ENCODE measurements around the gene CCDC59. TPM values are rescaled to one million over a fixed set of nuclear protein-coding genes. Genes with fewer than 3 reads are reported as not detected.

The CCDC59 gene
- polyA plus RNA-seq, 1 of the 3 experiments (the other 2 are of a cell fraction), result 28.0 TPM

DNA sequence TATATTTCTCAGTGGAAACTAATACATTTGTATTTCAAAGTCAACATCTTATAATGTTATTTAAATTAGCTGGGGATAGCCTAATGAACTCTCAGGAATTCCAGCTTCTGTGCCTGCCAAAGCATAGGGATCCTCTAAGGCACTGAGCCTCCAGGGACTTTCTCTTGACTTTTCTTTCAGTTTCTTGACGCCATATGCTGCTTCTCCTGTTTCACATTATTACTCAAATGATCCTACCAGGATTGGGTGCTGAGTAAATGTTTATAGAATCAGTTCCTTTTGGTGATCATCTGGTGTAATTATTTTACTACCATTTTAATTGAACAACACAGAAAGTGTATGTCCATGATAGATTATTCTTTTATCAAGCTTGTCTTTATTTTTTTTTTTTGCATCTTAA, 8.0 kb upstream of the CCDC59 start:
- Histone ChIP-seq H3K27me3 (ENCODE audit: insufficient read depth) (no peaks in the 10 kb centered on the region), H3K9me3 (no peaks in the 10 kb centered on the region), H3K79me2 (ENCODE audit: insufficient read depth) (no peaks in the 10 kb centered on the region; the same call in 1 of the 2 replicates), H3K4me2 (0 out of 2 replicates have a peak overlapping the region, but pooled peaks have one; percentile 13), H3K9me2 (no peaks in the 10 kb centered on the region), H3K36me3 (replicated peaks in 1 of 2; ENCODE audit: control insufficient read depth in 1 of 2, insufficient read depth in 2 of 2, low read length in 1 of 2) (no peaks in the 10 kb centered on the region), H3K4me3 (ENCODE audit: low read depth in 2 of 2, low read length in 1 of 2) (no peak overlapping the region), H4K20me1 (ENCODE audit: insufficient read depth) (no peaks in the 10 kb centered on the region), H2AFZ (ENCODE audit: low read depth) (no peak overlapping the region), H3K4me1 (ENCODE audit: control insufficient read depth in 1 of 2, insufficient read depth in 2 of 2, low read depth in 1 of 2, low read length in 1 of 2) (no peaks in the 10 kb centered on the region; a peak in 1 of 4 replicates), H3F3A (replicated peaks; ENCODE audit: insufficient read depth) (no peaks in the 10 kb centered on the region), H3K27ac (ENCODE audit: low read depth in 2 of 2, low read length in 1 of 2) (no peak overlapping the region), H3K9ac (no peak overlapping the region)
- TF ChIP-seq FOXJ3 (CRISPR knock-in tag; IDR thresholded peaks at IDR 0.05) (no peak), MXI1 (IDR thresholded peaks at IDR 0.05; ENCODE audit: low read depth, low read length) (no peak), EZH2phosphoT487 (IDR thresholded peaks at IDR 0.05; ENCODE audit: borderline replicate concordance, low read depth) (no peak), NRF1 (IDR thresholded peaks at IDR 0.05; ENCODE audit: low read depth, low read length) (no peak), JUND (IDR thresholded peaks at IDR 0.05) (no peak), EP300 (IDR thresholded peaks at IDR 0.05; ENCODE audit: borderline replicate concordance in 1 of 2, low read depth in 1 of 2, low read length in 1 of 2) (no peak), GABPA (IDR thresholded peaks at IDR 0.05; ENCODE audit: low read depth) (no peak), RAD21 (IDR thresholded peaks at IDR 0.05; ENCODE audit: low read length) (no peak), POLR2AphosphoS5 (IDR thresholded peaks at IDR 0.05; ENCODE audit: low read depth, low read length) (no peak), FOSL2 (IDR thresholded peaks at IDR 0.05; ENCODE audit: borderline replicate concordance, low read depth) (no peak), FOXM1 (IDR thresholded peaks at IDR 0.05; ENCODE audit: low read depth) (no peak), TAF1 (IDR thresholded peaks at IDR 0.05; ENCODE audit: borderline replicate concordance, low read depth, low read length) (no peak), MEF2A (IDR thresholded peaks at IDR 0.05; ENCODE audit: borderline replicate concordance, low read depth) (no peak), YY1 (IDR thresholded peaks at IDR 0.05; ENCODE audit: low read depth) (no peak), TEAD4 (IDR thresholded peaks at IDR 0.05; ENCODE audit: borderline replicate concordance, insufficient read depth) (no peak), GATA2 (CRISPR knock-in tag; IDR thresholded peaks at IDR 0.05) (no peak)
- TF ChIP-seq, protein P1, sequence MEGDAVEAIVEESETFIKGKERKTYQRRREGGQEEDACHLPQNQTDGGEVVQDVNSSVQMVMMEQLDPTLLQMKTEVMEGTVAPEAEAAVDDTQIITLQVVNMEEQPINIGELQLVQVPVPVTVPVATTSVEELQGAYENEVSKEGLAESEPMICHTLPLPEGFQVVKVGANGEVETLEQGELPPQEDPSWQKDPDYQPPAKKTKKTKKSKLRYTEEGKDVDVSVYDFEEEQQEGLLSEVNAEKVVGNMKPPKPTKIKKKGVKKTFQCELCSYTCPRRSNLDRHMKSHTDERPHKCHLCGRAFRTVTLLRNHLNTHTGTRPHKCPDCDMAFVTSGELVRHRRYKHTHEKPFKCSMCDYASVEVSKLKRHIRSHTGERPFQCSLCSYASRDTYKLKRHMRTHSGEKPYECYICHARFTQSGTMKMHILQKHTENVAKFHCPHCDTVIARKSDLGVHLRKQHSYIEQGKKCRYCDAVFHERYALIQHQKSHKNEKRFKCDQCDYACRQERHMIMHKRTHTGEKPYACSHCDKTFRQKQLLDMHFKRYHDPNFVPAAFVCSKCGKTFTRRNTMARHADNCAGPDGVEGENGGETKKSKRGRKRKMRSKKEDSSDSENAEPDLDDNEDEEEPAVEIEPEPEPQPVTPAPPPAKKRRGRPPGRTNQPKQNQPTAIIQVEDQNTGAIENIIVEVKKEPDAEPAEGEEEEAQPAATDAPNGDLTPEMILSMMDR (IDR thresholded peaks at IDR 0.05), result no peak
- TF ChIP-seq, protein P2, sequence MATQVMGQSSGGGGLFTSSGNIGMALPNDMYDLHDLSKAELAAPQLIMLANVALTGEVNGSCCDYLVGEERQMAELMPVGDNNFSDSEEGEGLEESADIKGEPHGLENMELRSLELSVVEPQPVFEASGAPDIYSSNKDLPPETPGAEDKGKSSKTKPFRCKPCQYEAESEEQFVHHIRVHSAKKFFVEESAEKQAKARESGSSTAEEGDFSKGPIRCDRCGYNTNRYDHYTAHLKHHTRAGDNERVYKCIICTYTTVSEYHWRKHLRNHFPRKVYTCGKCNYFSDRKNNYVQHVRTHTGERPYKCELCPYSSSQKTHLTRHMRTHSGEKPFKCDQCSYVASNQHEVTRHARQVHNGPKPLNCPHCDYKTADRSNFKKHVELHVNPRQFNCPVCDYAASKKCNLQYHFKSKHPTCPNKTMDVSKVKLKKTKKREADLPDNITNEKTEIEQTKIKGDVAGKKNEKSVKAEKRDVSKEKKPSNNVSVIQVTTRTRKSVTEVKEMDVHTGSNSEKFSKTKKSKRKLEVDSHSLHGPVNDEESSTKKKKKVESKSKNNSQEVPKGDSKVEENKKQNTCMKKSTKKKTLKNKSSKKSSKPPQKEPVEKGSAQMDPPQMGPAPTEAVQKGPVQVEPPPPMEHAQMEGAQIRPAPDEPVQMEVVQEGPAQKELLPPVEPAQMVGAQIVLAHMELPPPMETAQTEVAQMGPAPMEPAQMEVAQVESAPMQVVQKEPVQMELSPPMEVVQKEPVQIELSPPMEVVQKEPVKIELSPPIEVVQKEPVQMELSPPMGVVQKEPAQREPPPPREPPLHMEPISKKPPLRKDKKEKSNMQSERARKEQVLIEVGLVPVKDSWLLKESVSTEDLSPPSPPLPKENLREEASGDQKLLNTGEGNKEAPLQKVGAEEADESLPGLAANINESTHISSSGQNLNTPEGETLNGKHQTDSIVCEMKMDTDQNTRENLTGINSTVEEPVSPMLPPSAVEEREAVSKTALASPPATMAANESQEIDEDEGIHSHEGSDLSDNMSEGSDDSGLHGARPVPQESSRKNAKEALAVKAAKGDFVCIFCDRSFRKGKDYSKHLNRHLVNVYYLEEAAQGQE (IDR thresholded peaks at IDR 0.05; ENCODE audit: low read depth, low read length), result no peak
- TF ChIP-seq, protein P3, sequence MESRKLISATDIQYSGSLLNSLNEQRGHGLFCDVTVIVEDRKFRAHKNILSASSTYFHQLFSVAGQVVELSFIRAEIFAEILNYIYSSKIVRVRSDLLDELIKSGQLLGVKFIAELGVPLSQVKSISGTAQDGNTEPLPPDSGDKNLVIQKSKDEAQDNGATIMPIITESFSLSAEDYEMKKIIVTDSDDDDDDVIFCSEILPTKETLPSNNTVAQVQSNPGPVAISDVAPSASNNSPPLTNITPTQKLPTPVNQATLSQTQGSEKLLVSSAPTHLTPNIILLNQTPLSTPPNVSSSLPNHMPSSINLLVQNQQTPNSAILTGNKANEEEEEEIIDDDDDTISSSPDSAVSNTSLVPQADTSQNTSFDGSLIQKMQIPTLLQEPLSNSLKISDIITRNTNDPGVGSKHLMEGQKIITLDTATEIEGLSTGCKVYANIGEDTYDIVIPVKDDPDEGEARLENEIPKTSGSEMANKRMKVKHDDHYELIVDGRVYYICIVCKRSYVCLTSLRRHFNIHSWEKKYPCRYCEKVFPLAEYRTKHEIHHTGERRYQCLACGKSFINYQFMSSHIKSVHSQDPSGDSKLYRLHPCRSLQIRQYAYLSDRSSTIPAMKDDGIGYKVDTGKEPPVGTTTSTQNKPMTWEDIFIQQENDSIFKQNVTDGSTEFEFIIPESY (IDR thresholded peaks at IDR 0.05; ENCODE audit: borderline replicate concordance, low read depth), result no peak
- TF ChIP-seq, protein P4, sequence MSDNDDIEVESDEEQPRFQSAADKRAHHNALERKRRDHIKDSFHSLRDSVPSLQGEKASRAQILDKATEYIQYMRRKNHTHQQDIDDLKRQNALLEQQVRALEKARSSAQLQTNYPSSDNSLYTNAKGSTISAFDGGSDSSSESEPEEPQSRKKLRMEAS (IDR thresholded peaks at IDR 0.05; ENCODE audit: low read depth), result no peak
- no peak for DNase-seq
- WGBS (ENCODE audit: low lambda C conversion rate), result 45% methylated on average over 1 of the region's 1 CpG
- ChIA-PET POLR2A (interaction anchor here (1.0 kb wide), 1 partner anchor 8 kb away, joined by 3 read pairs; the partner anchor contains the start of genes CCDC59 and METTL25), CTCF (no interaction called here)
